Psoas muscle (tissue), 8 donors: ENCODE data around the gene GATB. TPM values are rescaled to one million over a fixed set of nuclear protein-coding genes. Genes with fewer than 3 reads are reported as not detected.
A peak's percentile ranks its signal among the peaks of the same experiment; 100 is the strongest.

ENCODE experiments used
- ATAC-seq, 4 donors: fragments of 200-7000 bp; cut with Tn5 transposase; one replicate each; pipeline ENCODE4 v1.9.1; 2020; ENCODE audit warnings: moderate library complexity in 3 of 4, mild to moderate bottlenecking in 2 of 4
- DNase-seq, 2 donors: peaks; one replicate each; pipeline ENCODE4 v3.0.0-alpha.2; 2020
- H3K27ac ChIP-seq: fragments of 200-600 bp; one replicate; pipeline ENCODE4 v1.8.0; 2022
- H3K27me3 ChIP-seq, 3 donors: fragments of 200-600 bp in 1 of 3; one replicate each; pipeline versions ENCODE4 v1.6.1 to v1.8.0; 2013 to 2022; ENCODE audit warnings: low read length in 2 of 3, mild to moderate bottlenecking in 2 of 3, moderate library complexity in 1 of 3; ENCODE audit not compliant: insufficient read depth in 3 of 3
- H3K36me3 ChIP-seq, 2 donors: fragments of 200-600 bp in 1 of 2; one replicate each; pipeline versions ENCODE4 v1.6.1 to v1.8.0; 2013 to 2022; ENCODE audit warnings: low read depth in 1 of 2, mild to moderate bottlenecking in 1 of 2, moderate library complexity in 1 of 2; ENCODE audit not compliant: insufficient read depth in 1 of 2
- H3K4me1 ChIP-seq: fragments of 200-600 bp; one replicate; pipeline ENCODE4 v1.8.0; 2022
- H3K4me3 ChIP-seq: fragments of 200-600 bp; one replicate; pipeline ENCODE4 v1.8.0; 2022; ENCODE audit warnings: mild to moderate bottlenecking
- H3K9me3 ChIP-seq: fragments of 200-600 bp; one replicate; pipeline ENCODE4 v1.8.0; 2022
- WGBS, 3 donors: extraction: QIAGEN DNeasy Blood & Tissue Kit; methylation state at CpG; one replicate each; pipeline versions ENCODE4 v1.1.6 to v1.1.7; 2013; 5-methylcytosine and 5-hydroxymethylcytosine counted together
- intact Hi-C, 2 donors: fragments of 100-400 bp; cut with DNase I; formaldehyde crosslinking; loops; one replicate each; pipeline versions ENCODE4 v1.11.0 to v1.14.2; 2022
- polyA plus RNA-seq, 3 donors: library from polyadenylated mRNA; stranded (reverse); fragments of 200-250 nt; gene quantifications; one replicate each; pipeline ENCODE4 v1.2.3, GENCODE V29; 2013
- total RNA-seq, 4 donors: library from RNA; stranded (reverse); fragmentation: NEBNext Ultra II Directional in 2 of 4; extraction: Animal tissue kit (Norgen Biotek cat#: 25700) in 2 of 4; gene quantifications; one replicate each; pipeline versions ENCODE4 v1.2.1 to v1.2.4, GENCODE V29; 2021 to 2023
- TF ChIP-seq, protein P1 (sequence below): fragments of 200-600 bp; IDR thresholded peaks from one replicate; pipeline ENCODE4 v1.8.0; 2022; ENCODE audit warnings: antibody characterized with exemption
- donor health status: healthy with polysubstance abuse.
- donor health status: DM: no; HTN: no; CAD: no; lungs with moderate emphysema.
- donor health status: Bipolar disorder and iron deficiency.
- donor health status: healthy.
- donor health status: DM: yes; HTN: yes; CAD: no.
- donor health status: DM: no; HTN: no; CAD: no.
- donor health status: DM: no; HTN: no; CAD: no.
- donor health status: DM: yes; HTN: yes; CAD: no.

The GATB gene
- total and polyA plus RNA-seq, 7 donors = 22.8 to 36.6 (median 28.3) TPM

GRCh38 chr4:151753056-151753455 is 7.8 kb downstream of the GATB start:
- ATAC-seq = no peak
- peaks cover 0 to 49% of the 10 kb centered on the region in 2 donors for H3K36me3 ChIP-seq
- no peaks in the 10 kb centered on the region for H3K27me3 ChIP-seq
- DNase-seq = no peak
- H3K4me3 ChIP-seq = no peak overlapping the region
- TF ChIP-seq, protein P1, sequence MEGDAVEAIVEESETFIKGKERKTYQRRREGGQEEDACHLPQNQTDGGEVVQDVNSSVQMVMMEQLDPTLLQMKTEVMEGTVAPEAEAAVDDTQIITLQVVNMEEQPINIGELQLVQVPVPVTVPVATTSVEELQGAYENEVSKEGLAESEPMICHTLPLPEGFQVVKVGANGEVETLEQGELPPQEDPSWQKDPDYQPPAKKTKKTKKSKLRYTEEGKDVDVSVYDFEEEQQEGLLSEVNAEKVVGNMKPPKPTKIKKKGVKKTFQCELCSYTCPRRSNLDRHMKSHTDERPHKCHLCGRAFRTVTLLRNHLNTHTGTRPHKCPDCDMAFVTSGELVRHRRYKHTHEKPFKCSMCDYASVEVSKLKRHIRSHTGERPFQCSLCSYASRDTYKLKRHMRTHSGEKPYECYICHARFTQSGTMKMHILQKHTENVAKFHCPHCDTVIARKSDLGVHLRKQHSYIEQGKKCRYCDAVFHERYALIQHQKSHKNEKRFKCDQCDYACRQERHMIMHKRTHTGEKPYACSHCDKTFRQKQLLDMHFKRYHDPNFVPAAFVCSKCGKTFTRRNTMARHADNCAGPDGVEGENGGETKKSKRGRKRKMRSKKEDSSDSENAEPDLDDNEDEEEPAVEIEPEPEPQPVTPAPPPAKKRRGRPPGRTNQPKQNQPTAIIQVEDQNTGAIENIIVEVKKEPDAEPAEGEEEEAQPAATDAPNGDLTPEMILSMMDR = no peak
- peaks cover 9% of the 10 kb centered on the region for H3K4me1 ChIP-seq
- WGBS, 3 donors = 88 to 93% (median 92%) methylated on average over 5 of the region's 5 CpGs
- H3K27ac ChIP-seq = no peak overlapping the region
- intact Hi-C loops = no loop called here
- H3K9me3 ChIP-seq = no peaks in the 10 kb centered on the region

- WGBS, 3 donors = 56 to 58% (median 57%) methylated on average over 6 of the region's 6 CpGs
- Histone ChIP-seq H3K27ac (no peak overlapping the region), H3K9me3 (no peaks in the 10 kb centered on the region), H3K27me3 (no peaks in the 10 kb centered on the region), H3K36me3 (peaks cover 0 to 22% of the 10 kb centered on the region in 2 donors), H3K4me3 (no peak overlapping the region), H3K4me1 (peaks cover 32% of the 10 kb centered on the region)
- ATAC-seq (no peak), DNase-seq (no peak)
- TF ChIP-seq, protein P1 = no peak
- intact Hi-C loops = no loop called here
These were observed 10.7 kb downstream of the GATB start for GRCh38 chr4:151750156-151750555.

GRCh38 chr4:151745481-151746231 is 15.2 kb downstream of the GATB start:
- H3K4me1 ChIP-seq = peaks cover 39% of the 10 kb centered on the region
- intact Hi-C loops = no loop called here
- ATAC-seq (peak in 3 of 4 donors; percentile 55 to 64 (median 55)), DNase-seq (no peak)
- peak overlapping the region; percentile 68 for H3K27ac ChIP-seq
- no peak overlapping the region for H3K4me3 ChIP-seq
- H3K36me3 ChIP-seq = no peaks in the 10 kb centered on the region
- no peaks in the 10 kb centered on the region for H3K9me3 ChIP-seq
- no peaks in the 10 kb centered on the region for H3K27me3 ChIP-seq
- WGBS, 3 donors = 38 to 54% (median 44%) methylated on average over 5 of the region's 5 CpGs
- TF ChIP-seq, protein P1 = no peak

DNA sequence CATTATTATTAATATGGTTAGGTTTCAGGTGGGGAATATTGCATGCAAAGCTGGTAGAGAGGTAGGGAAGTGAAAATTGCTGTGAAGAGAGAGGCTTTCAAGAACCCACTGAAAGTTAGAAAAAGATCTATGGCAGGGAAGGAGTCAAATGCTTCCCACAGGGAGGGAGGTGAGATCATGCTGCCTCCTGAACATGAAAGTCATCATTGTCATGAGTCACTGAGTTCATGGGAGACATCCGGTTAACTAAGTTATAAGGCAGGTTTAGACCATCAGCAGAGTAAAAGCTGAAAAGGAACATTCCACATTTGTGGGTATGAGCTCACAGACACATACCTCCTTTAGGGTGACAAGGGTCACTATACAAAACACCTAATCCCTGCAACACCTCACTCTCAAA is 16.2 kb downstream of the GATB start:
- H3K9me3 ChIP-seq = no peaks in the 10 kb centered on the region
- intact Hi-C loops = no loop called here
- peak overlapping the region; percentile 68 for H3K27ac ChIP-seq
- no peak overlapping the region for H3K4me3 ChIP-seq
- no peaks in the 10 kb centered on the region for H3K36me3 ChIP-seq
- H3K27me3 ChIP-seq = no peaks in the 10 kb centered on the region
- WGBS, 3 donors = 26 to 54% (median 29%) methylated on average over 1 of the region's 1 CpG
- H3K4me1 ChIP-seq = peaks cover 42% of the 10 kb centered on the region
- DNase-seq = no peak
- peak; percentile 71 to 83 (median 80) for ATAC-seq
- TF ChIP-seq, protein P1 = no peak

GRCh38 chr4:151743894-151744293 is 16.9 kb downstream of the GATB start:
- TF ChIP-seq, protein P1 = no peak
- Histone ChIP-seq H3K27ac (no peak overlapping the region), H3K9me3 (no peaks in the 10 kb centered on the region), H3K4me3 (no peak overlapping the region), H3K36me3 (no peaks in the 10 kb centered on the region), H3K27me3 (no peaks in the 10 kb centered on the region), H3K4me1 (peaks cover 45% of the 10 kb centered on the region)
- 95 to 96% (median 95%) methylated on average over 4 of the region's 4 CpGs for WGBS, 3 donors
- intact Hi-C loops = no loop called here
- no peak for DNase-seq
- no peak for ATAC-seq
